ENCODE results near the gene NXPH4. TPM values are rescaled to one million over a fixed set of nuclear protein-coding genes. Genes with fewer than 3 reads are reported as not detected.

The NXPH4 gene
- polyA plus RNA-seq, 1 donor from 2014 or later, result 0.53 TPM

DNA sequence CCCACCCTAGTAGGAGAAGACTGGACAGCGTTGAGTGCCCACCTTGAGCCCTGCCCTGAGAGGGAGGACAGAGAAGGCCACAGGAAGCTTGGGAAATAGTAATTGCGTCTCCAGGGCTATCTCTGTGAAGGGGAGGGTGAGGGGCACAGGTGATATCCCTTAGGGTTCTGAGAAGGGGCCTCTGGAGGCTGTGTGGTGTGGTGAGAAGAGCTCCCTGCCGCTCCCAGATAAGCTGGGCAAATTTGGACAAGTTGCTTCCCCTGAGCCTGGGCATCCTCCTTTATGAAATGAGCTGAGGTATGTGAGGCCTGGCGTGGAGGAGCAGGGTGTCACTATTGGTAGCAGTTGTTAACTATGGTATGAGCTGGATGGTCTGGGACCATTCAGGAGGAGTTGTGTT lies 45.7 kb upstream of the NXPH4 start:
- H3K36me3 ChIP-seq (ENCODE audit: insufficient read depth, low read length), result peaks cover 7% of the 10 kb centered on the region
- no peak overlapping the region for H3K9ac ChIP-seq (ENCODE audit: low read length)
- no peaks in the 10 kb centered on the region for H3K9me3 ChIP-seq (ENCODE audit: low read length)
- no peak overlapping the region for H2AFZ ChIP-seq (ENCODE audit: low read depth, low read length)
- no peak overlapping the region for H3K27ac ChIP-seq (ENCODE audit: low read length)
- H3K4me2 ChIP-seq (ENCODE audit: low read length), result no peak overlapping the region
- no peaks in the 10 kb centered on the region for H3K79me2 ChIP-seq (replicated peaks; ENCODE audit: insufficient read depth, low read length)
- no peaks in the 10 kb centered on the region for H3K27me3 ChIP-seq (ENCODE audit: insufficient read depth, low read depth, low read length)
- no peak for TF ChIP-seq SMC3 (conservative IDR thresholded peaks at IDR 0.05; ENCODE audit: poor library complexity)
- no peak for TF ChIP-seq MXI1 (conservative IDR thresholded peaks at IDR 0.05; ENCODE audit: poor library complexity, severe bottlenecking)
- TF ChIP-seq, protein P1, sequence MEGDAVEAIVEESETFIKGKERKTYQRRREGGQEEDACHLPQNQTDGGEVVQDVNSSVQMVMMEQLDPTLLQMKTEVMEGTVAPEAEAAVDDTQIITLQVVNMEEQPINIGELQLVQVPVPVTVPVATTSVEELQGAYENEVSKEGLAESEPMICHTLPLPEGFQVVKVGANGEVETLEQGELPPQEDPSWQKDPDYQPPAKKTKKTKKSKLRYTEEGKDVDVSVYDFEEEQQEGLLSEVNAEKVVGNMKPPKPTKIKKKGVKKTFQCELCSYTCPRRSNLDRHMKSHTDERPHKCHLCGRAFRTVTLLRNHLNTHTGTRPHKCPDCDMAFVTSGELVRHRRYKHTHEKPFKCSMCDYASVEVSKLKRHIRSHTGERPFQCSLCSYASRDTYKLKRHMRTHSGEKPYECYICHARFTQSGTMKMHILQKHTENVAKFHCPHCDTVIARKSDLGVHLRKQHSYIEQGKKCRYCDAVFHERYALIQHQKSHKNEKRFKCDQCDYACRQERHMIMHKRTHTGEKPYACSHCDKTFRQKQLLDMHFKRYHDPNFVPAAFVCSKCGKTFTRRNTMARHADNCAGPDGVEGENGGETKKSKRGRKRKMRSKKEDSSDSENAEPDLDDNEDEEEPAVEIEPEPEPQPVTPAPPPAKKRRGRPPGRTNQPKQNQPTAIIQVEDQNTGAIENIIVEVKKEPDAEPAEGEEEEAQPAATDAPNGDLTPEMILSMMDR (IDR thresholded peaks at IDR 0.05; ENCODE audit: poor library complexity, severe bottlenecking), result no peak
- TF ChIP-seq RAD21 (conservative IDR thresholded peaks at IDR 0.05), result no peak
- no peak for TF ChIP-seq EZH2 (IDR thresholded peaks at IDR 0.05; ENCODE audit: borderline replicate concordance, insufficient read depth, low read length, poor library complexity, severe bottlenecking)
- no peak for TF ChIP-seq TAF1 (IDR thresholded peaks at IDR 0.05; ENCODE audit: low read depth)
- no peak for TF ChIP-seq EP300 (conservative IDR thresholded peaks at IDR 0.05; ENCODE audit: poor library complexity, severe bottlenecking)
- no peaks in the 10 kb centered on the region for H3K9me2 ChIP-seq (ENCODE audit: insufficient read depth, low read length)
- no peaks in the 10 kb centered on the region for H4K20me1 ChIP-seq (ENCODE audit: insufficient read depth)
- no peaks in the 10 kb centered on the region for H3F3A ChIP-seq (ENCODE audit: insufficient read depth, low read length, poor library complexity, severe bottlenecking)
- H3K4me3 ChIP-seq (ENCODE audit: low read length), result no peak overlapping the region

DNA sequence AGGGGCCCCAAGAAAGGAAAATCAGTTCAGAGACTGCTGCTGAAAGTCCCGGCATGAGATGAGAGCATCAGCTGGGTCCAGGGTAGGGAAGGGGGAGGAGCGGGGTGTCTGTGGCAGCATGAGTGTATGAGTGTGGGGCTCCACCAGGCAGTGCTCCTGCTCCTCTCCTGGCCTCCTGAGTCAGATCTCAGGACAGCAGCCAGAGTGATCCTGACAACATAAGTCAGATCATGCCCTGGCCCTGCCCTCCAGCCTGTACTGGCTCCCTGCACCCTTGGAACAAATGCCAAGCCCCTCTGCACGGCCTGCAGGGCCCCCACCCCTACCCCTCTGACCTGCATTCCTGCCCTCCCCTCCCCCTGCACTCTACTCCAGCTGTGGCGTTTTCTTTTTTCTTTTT lies 44.9 kb upstream of the NXPH4 start:
- TF ChIP-seq MXI1 (conservative IDR thresholded peaks at IDR 0.05; ENCODE audit: poor library complexity, severe bottlenecking) (no peak), RAD21 (conservative IDR thresholded peaks at IDR 0.05) (no peak), SMC3 (conservative IDR thresholded peaks at IDR 0.05; ENCODE audit: poor library complexity) (no peak), EP300 (conservative IDR thresholded peaks at IDR 0.05; ENCODE audit: poor library complexity, severe bottlenecking) (no peak), EZH2 (IDR thresholded peaks at IDR 0.05; ENCODE audit: borderline replicate concordance, insufficient read depth, low read length, poor library complexity, severe bottlenecking) (no peak), TAF1 (IDR thresholded peaks at IDR 0.05; ENCODE audit: low read depth) (no peak), POLR2AphosphoS5 (IDR thresholded peaks at IDR 0.05) (no peak)
- TF ChIP-seq, protein P2, sequence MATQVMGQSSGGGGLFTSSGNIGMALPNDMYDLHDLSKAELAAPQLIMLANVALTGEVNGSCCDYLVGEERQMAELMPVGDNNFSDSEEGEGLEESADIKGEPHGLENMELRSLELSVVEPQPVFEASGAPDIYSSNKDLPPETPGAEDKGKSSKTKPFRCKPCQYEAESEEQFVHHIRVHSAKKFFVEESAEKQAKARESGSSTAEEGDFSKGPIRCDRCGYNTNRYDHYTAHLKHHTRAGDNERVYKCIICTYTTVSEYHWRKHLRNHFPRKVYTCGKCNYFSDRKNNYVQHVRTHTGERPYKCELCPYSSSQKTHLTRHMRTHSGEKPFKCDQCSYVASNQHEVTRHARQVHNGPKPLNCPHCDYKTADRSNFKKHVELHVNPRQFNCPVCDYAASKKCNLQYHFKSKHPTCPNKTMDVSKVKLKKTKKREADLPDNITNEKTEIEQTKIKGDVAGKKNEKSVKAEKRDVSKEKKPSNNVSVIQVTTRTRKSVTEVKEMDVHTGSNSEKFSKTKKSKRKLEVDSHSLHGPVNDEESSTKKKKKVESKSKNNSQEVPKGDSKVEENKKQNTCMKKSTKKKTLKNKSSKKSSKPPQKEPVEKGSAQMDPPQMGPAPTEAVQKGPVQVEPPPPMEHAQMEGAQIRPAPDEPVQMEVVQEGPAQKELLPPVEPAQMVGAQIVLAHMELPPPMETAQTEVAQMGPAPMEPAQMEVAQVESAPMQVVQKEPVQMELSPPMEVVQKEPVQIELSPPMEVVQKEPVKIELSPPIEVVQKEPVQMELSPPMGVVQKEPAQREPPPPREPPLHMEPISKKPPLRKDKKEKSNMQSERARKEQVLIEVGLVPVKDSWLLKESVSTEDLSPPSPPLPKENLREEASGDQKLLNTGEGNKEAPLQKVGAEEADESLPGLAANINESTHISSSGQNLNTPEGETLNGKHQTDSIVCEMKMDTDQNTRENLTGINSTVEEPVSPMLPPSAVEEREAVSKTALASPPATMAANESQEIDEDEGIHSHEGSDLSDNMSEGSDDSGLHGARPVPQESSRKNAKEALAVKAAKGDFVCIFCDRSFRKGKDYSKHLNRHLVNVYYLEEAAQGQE (IDR thresholded peaks at IDR 0.05; ENCODE audit: borderline replicate concordance), result no peak
- TF ChIP-seq, protein P1 (IDR thresholded peaks at IDR 0.05; ENCODE audit: poor library complexity, severe bottlenecking), result no peak
- Histone ChIP-seq H3K9me3 (ENCODE audit: low read length) (no peaks in the 10 kb centered on the region), H3K27me3 (ENCODE audit: insufficient read depth, low read depth, low read length) (no peaks in the 10 kb centered on the region), H4K20me1 (ENCODE audit: insufficient read depth) (no peaks in the 10 kb centered on the region), H3K4me3 (ENCODE audit: low read length) (no peak overlapping the region), H2AFZ (ENCODE audit: low read depth, low read length) (no peak overlapping the region), H3K79me2 (replicated peaks; ENCODE audit: insufficient read depth, low read length) (no peaks in the 10 kb centered on the region), H3K36me3 (ENCODE audit: insufficient read depth, low read length) (peaks cover 11% of the 10 kb centered on the region), H3K9ac (ENCODE audit: low read length) (no peak overlapping the region), H3F3A (ENCODE audit: insufficient read depth, low read length, poor library complexity, severe bottlenecking) (no peaks in the 10 kb centered on the region), H3K4me2 (ENCODE audit: low read length) (no peak overlapping the region), H3K9me2 (ENCODE audit: insufficient read depth, low read length) (no peaks in the 10 kb centered on the region), H3K27ac (ENCODE audit: low read length) (no peak overlapping the region)

Measured in neural cell (in vitro differentiated cells).